Measurements from ENCODE around the gene TXNRD3.

TXNRD3 gene

DNA sequence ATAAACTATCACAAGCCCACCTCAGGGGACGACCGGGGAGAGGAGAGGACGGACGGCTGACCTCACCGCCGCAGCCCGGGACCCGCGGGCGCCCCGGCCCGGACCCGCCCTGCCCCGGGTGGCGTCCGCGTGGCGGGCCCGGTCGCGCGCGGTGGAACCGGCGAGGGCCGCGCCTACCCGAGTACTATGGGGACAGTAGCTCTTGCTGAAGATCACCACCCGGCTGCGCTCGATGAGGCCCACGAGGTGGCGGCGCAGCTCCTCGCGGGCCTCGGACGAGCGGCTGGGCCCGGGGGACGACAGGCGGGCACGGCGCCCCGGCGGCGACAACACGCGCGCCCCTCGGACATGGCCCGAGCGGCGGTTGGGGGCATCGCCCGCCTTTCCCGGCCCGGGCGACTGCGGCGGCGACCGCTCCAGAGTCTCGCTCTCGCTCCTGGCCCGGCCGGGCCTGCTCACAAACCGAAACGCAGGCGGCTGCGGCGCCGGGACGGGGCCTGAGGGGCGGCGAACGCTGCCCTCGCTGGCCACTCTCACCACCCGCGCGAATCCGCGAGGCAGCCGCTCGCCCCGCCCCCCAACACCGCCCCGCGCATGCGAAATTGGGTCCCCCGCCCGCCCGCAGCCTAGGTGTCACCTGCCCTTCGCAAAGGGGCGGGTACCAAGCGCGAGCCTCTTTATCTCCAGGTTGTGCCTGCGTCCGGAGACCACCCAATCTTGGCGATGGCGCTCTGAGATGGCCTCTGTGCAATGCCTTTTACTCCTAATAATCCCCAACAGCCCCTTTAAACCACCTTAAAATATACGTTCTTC, at the start of gene TXNRD3:
Gene TXNRD3 (minus strand): TSS at position 554 of the 813 bp plus-strand sequence.
- Histone ChIP-seq H3K4me3 (ENCODE audit: low read depth, low read length) (peak within 1 kb of the TSS; percentile 60), H3K36me3 (ENCODE audit: control insufficient read depth, insufficient read depth, low read length) (no peaks in the 10 kb centered on the region), H3K27me3 (ENCODE audit: control insufficient read depth, insufficient read depth, low read length) (peaks cover 30% of the 10 kb centered on the region), H3K9ac (ENCODE audit: low read depth, low read length) (peak within 1 kb of the TSS; percentile 59; the same call in 1 of the 2 replicates), H3K9me3 (ENCODE audit: control insufficient read depth, insufficient read depth, low read length) (no peaks in the 10 kb centered on the region), H3K4me1 (ENCODE audit: control insufficient read depth, insufficient read depth, low read length) (no peaks in the 10 kb centered on the region), H3K27ac (ENCODE audit: low read depth, low read length) (no peak within 1 kb of the TSS)

DNA sequence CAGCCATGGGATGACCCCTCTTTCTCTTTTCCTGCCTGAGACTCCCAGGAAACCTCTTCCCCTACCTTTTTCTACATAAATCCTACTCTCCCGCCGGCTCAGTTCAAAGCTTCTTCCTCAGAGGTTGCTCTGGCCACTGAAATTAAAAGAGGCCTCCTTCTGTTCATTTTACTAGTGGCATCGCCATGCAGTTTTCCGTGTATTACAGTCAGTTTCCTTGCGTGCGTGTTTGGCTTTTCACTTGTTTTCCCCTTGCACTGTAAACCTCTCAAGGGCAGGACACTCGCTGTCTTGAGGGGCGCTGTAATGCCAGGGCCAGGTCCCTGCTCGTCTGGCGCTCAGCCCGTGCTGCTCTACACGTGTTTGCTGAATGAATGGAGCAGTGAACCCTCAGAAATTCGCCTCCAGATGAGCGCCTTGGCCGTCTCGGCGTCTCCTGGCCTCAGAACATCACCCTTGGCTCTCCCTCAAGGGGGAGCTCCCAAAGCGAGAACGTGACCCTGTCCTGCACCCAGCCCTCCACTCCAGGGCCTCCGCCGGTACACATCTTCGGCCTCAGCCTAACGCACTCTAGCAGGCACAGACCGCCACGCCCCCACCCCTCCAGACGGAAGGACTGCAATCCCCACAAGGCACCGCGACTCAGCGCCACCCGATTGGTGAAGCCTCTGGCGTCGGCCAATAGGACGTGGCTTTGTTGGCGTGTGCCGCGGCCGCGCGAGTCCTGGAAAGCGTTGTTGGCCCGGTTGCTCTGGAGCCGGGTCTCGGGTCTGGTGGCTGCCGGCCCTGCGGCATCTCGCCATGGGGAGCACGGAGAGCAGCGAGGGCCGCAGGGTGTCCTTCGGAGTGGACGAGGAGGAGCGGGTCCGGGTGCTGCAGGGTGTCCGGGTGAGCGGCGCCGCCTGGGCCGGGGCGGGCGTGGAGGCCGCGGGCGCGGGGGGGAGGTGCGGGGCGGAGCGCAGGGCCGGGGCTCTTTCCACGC, 48.9 kb upstream of the TXNRD3 start, which contains the start of gene CHCHD6:
Gene CHCHD6 (plus strand): TSS at position 729 of the 982 bp plus-strand sequence. CDS start 73 bp downstream, at position 802.
- Histone ChIP-seq H3K4me3 (ENCODE audit: low read depth, low read length) (peak within 1 kb of the TSS; percentile 67), H3K9me3 (ENCODE audit: control insufficient read depth, insufficient read depth, low read length) (no peaks in the 10 kb centered on the region), H3K27me3 (ENCODE audit: control insufficient read depth, insufficient read depth, low read length) (peaks cover 20% of the 10 kb centered on the region), H3K9ac (ENCODE audit: low read depth, low read length) (no peak within 1 kb of the TSS; the same call in 1 of the 2 replicates), H3K4me1 (ENCODE audit: control insufficient read depth, insufficient read depth, low read length) (peaks cover 7% of the 10 kb centered on the region; the same call in 1 of the 2 replicates), H3K27ac (ENCODE audit: low read depth, low read length) (no peak within 1 kb of the TSS), H3K36me3 (ENCODE audit: control insufficient read depth, insufficient read depth, low read length) (no peaks in the 10 kb centered on the region)

DNA sequence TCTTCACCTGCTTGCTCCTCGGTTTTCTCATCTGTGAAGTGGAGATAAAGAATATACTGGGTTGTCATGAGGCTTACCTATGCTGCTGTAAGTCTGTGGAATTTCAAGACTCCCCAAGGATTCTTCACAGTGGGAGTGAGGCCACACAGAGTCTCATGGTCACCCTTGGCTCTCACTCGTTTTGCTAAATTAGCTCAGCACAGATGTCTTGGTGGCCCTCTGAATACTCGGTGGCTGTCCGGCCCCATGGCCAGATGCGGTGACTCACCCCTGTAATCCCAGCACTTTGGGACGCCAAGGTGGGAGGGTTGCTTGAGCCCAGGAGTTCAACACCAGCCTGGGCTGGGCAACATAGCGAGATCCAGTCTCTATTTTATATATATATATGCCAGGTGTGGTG, 44.1 kb upstream of the TXNRD3 start:
- no peak overlapping the region for H3K9ac ChIP-seq (ENCODE audit: low read depth, low read length)
- peaks cover 7% of the 10 kb centered on the region; the same call in 1 of the 2 replicates for H3K4me1 ChIP-seq (ENCODE audit: control insufficient read depth, insufficient read depth, low read length)
- no peak overlapping the region for H3K4me3 ChIP-seq (ENCODE audit: low read depth, low read length)
- no peaks in the 10 kb centered on the region for H3K36me3 ChIP-seq (ENCODE audit: control insufficient read depth, insufficient read depth, low read length)
- H3K27me3 ChIP-seq (ENCODE audit: control insufficient read depth, insufficient read depth, low read length): peaks cover 9% of the 10 kb centered on the region; the same call in 1 of the 2 replicates
- H3K9me3 ChIP-seq (ENCODE audit: control insufficient read depth, insufficient read depth, low read length): no peaks in the 10 kb centered on the region
- H3K27ac ChIP-seq (ENCODE audit: low read depth, low read length): no peak overlapping the region

DNA sequence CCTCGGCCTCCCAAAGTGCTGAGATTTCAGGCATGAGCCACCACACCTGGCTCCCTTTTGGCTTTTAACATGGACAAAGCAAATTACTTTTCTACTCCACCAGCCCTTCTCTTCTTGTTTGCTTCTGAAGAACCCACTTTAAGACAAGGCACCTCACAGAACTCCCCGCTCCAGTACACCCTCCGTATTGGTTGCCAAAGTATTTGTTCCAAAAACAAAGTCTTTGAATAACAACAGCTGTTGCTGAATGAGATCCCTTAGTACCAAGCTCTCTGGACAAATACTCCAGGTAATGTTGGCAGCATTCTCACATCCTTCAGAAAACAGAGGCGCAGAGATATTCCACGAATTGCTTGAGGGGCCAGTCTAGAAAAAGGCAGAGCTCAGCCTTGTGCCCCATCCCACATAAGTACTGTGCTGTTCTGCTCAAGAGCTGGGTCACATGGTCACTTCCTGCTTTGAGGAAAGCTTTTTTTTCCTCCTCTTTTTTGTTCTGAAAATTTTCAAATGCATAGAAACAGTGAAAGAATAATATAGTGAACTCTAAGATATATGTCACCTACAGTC, 41.9 kb upstream of the TXNRD3 start:
- Histone ChIP-seq H3K9me3 (ENCODE audit: control insufficient read depth, insufficient read depth, low read length) (no peaks in the 10 kb centered on the region), H3K4me3 (ENCODE audit: low read depth, low read length) (no peak overlapping the region), H3K36me3 (ENCODE audit: control insufficient read depth, insufficient read depth, low read length) (no peaks in the 10 kb centered on the region), H3K9ac (ENCODE audit: low read depth, low read length) (no peak overlapping the region), H3K27ac (ENCODE audit: low read depth, low read length) (no peak overlapping the region), H3K27me3 (ENCODE audit: control insufficient read depth, insufficient read depth, low read length) (no peaks in the 10 kb centered on the region; the same call in 1 of the 2 replicates), H3K4me1 (ENCODE audit: control insufficient read depth, insufficient read depth, low read length) (no peaks in the 10 kb centered on the region)

DNA sequence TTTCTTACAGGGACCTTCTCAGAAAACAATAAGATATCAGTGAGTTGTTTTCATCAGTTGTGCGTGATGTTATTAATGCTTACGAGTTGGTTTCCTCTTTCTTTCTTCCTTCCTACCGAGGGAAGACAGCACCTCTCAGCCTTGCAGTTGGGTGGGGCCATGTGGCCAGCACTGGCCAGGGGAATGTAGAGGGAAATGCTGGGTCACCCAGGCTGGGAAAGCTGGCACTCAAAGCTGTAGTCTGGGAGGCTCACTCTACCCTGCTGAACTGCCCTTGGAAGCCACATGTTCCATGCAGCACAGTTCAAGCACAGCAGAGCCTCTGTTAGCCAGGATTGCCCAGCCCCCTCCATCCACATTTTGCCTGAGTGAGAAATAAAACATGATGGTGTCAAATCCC, 39.0 kb upstream of the TXNRD3 start:
- Histone ChIP-seq H3K9me3 (ENCODE audit: control insufficient read depth, insufficient read depth, low read length) (no peaks in the 10 kb centered on the region), H3K27ac (ENCODE audit: low read depth, low read length) (no peak overlapping the region), H3K4me3 (ENCODE audit: low read depth, low read length) (no peak overlapping the region), H3K4me1 (ENCODE audit: control insufficient read depth, insufficient read depth, low read length) (no peaks in the 10 kb centered on the region), H3K9ac (ENCODE audit: low read depth, low read length) (no peak overlapping the region), H3K27me3 (ENCODE audit: control insufficient read depth, insufficient read depth, low read length) (no peaks in the 10 kb centered on the region), H3K36me3 (ENCODE audit: control insufficient read depth, insufficient read depth, low read length) (no peaks in the 10 kb centered on the region)

DNA sequence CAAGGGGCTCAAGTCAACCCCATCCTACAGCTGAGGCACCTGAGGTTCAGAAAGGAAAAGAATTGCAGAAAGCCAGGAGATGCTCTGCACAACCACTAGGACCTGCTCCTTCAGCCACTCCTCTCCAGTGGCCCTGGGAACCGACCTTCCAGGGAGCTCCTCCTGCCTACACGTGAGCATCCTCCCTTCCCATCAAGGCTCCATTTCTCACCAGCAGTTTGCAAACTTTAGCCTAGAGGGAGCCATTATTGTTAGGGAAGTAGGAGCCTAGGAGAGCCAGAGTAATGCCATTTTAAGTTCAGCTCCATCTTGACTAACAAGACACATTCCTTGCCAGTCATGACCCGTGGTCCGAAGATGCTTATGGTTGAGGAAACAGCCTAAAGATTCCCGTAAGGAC, 37.9 kb upstream of the TXNRD3 start:
- no peaks in the 10 kb centered on the region for H3K9me3 ChIP-seq (ENCODE audit: control insufficient read depth, insufficient read depth, low read length)
- H3K36me3 ChIP-seq (ENCODE audit: control insufficient read depth, insufficient read depth, low read length): no peaks in the 10 kb centered on the region
- no peaks in the 10 kb centered on the region for H3K4me1 ChIP-seq (ENCODE audit: control insufficient read depth, insufficient read depth, low read length)
- H3K27me3 ChIP-seq (ENCODE audit: control insufficient read depth, insufficient read depth, low read length): no peaks in the 10 kb centered on the region
- H3K4me3 ChIP-seq (ENCODE audit: low read depth, low read length): no peak overlapping the region
- H3K9ac ChIP-seq (ENCODE audit: low read depth, low read length): no peak overlapping the region
- no peak overlapping the region for H3K27ac ChIP-seq (ENCODE audit: low read depth, low read length)

DNA sequence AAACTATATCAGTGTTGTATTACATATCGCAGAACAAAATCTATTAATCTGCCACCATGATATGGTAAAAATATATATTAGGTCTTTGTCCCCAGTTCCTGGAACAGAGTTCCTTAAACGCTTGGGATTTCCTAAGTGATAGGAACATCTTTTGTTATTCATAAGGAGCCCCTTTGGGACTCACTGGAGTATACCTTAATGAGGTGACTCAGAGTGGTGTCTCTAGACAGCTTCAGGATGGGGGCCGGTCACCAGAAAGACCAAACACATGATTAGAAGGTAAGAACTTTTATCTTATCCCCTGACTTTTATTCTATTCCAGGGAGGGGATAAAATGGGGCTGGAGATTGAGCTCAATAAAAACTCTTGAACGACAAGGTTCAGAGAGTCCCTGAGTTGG, 36.8 kb upstream of the TXNRD3 start:
- Histone ChIP-seq H3K36me3 (ENCODE audit: control insufficient read depth, insufficient read depth, low read length) (no peaks in the 10 kb centered on the region), H3K4me3 (ENCODE audit: low read depth, low read length) (no peak overlapping the region), H3K9ac (ENCODE audit: low read depth, low read length) (no peak overlapping the region), H3K4me1 (ENCODE audit: control insufficient read depth, insufficient read depth, low read length) (no peaks in the 10 kb centered on the region), H3K27ac (ENCODE audit: low read depth, low read length) (no peak overlapping the region), H3K9me3 (ENCODE audit: control insufficient read depth, insufficient read depth, low read length) (no peaks in the 10 kb centered on the region), H3K27me3 (ENCODE audit: control insufficient read depth, insufficient read depth, low read length) (no peaks in the 10 kb centered on the region)

DNA sequence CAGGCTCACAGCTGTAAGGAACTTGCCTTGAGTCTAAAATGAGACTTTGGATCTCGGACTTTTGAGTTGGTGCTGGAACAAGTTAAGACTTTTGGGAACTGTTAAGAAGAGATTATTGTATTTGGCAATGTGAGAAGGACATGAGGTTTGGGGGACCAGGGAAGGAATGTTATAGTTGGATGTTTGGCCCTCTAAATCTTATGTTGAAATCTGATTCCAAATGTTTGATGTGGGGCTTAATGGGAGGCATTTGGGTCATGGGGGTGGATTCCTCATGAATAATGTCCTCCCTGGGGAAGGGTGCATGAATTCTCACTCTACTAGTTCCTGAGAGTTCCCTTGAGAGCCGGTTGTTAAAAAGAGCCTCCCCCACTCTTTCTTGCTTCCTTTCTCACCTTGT, 30.6 kb upstream of the TXNRD3 start:
- H3K9ac ChIP-seq (ENCODE audit: low read depth, low read length): no peak overlapping the region

DNA sequence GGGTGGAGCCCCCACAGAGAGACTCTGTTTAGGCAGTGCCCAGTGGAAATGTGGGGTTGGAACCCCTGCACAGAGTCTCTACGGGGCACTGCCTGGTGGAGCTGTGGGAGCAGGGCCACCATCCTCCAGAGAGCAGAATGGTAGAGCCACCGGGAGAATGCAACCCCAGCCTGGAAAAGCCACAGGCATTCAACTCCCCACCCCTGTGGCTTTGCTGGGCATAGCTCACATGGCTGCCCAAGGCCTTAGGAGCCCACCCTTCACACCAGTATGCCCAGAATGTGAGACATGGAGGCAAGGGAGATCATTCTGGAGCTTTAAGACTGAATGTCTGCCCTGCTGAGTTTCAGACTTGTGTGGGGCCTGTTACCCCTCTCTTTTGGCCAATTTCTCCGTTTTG, 30.1 kb upstream of the TXNRD3 start:
- Histone ChIP-seq H3K27ac (ENCODE audit: low read depth, low read length) (no peak overlapping the region), H3K4me1 (ENCODE audit: control insufficient read depth, insufficient read depth, low read length) (peaks cover 8% of the 10 kb centered on the region; the same call in 1 of the 2 replicates), H3K27me3 (ENCODE audit: control insufficient read depth, insufficient read depth, low read length) (peaks cover 5% of the 10 kb centered on the region), H3K9ac (ENCODE audit: low read depth, low read length) (no peak overlapping the region), H3K36me3 (ENCODE audit: control insufficient read depth, insufficient read depth, low read length) (no peaks in the 10 kb centered on the region), H3K4me3 (ENCODE audit: low read depth, low read length) (no peak overlapping the region), H3K9me3 (ENCODE audit: control insufficient read depth, insufficient read depth, low read length) (no peaks in the 10 kb centered on the region)

More for the DNA sequence above, 30.6 kb upstream of the TXNRD3 start:
- Histone ChIP-seq H3K36me3 (ENCODE audit: control insufficient read depth, insufficient read depth, low read length) (no peaks in the 10 kb centered on the region), H3K9me3 (ENCODE audit: control insufficient read depth, insufficient read depth, low read length) (no peaks in the 10 kb centered on the region), H3K4me1 (ENCODE audit: control insufficient read depth, insufficient read depth, low read length) (0 out of 2 replicates have a peak, but pooled peaks cover 8% of the 10 kb centered on the region), H3K27ac (ENCODE audit: low read depth, low read length) (no peak overlapping the region), H3K27me3 (ENCODE audit: control insufficient read depth, insufficient read depth, low read length) (peaks cover under 1% of the 10 kb centered on the region; the same call in 1 of the 2 replicates), H3K4me3 (ENCODE audit: low read depth, low read length) (no peak overlapping the region)

DNA sequence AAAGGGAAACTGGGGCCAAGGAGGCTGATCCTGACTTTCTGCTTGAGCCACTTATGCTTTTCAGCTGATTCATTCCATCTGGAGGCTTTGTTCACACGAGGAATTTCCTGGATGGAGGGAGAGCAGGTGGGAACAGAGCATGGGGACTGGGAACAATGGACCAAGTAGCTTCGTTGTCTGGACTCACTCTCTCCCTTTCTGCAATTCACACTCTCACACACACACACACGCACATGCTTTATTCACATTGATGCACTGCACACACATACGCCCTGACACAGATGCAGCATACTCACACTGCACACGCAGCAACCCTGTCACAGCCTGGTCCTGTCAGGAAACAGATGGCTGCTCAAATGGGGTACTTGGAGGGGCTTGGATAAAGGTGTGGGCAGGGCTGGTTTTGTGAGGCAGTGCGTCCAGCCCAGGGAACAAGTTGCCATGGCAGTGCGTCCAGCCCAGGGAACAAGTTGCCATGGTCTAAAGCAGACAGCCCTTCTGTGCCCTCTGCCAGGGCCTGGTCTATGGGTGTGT, 29.4 kb upstream of the TXNRD3 start:
- no peaks in the 10 kb centered on the region for H3K9me3 ChIP-seq (ENCODE audit: control insufficient read depth, insufficient read depth, low read length)
- peaks cover 10% of the 10 kb centered on the region; the same call in 1 of the 2 replicates for H3K4me1 ChIP-seq (ENCODE audit: control insufficient read depth, insufficient read depth, low read length)
- H3K27me3 ChIP-seq (ENCODE audit: control insufficient read depth, insufficient read depth, low read length): peaks cover 13% of the 10 kb centered on the region
- H3K4me3 ChIP-seq (ENCODE audit: low read depth, low read length): no peak overlapping the region
- no peak overlapping the region for H3K27ac ChIP-seq (ENCODE audit: low read depth, low read length)
- no peak overlapping the region for H3K9ac ChIP-seq (ENCODE audit: low read depth, low read length)
- H3K36me3 ChIP-seq (ENCODE audit: control insufficient read depth, insufficient read depth, low read length): no peaks in the 10 kb centered on the region
